GM11168 (cell line): ENCODE results near the gene ITSN1.
"Not testable (repeated sequence)": the region's sequence is repeated elsewhere in the genome, so short reads cannot be mapped to it uniquely, and the experiment has no call there.

Experiments used
- in situ Hi-C: fragments of 300-500 bp; cut with MboI; formaldehyde crosslinking; loops from one replicate; pipeline ENCODE4 v1.12.0; 2022; ENCODE audit warnings: low sequenced_read_pairs; ENCODE audit not compliant: unreplicated experiment

ITSN1 gene

DNA sequence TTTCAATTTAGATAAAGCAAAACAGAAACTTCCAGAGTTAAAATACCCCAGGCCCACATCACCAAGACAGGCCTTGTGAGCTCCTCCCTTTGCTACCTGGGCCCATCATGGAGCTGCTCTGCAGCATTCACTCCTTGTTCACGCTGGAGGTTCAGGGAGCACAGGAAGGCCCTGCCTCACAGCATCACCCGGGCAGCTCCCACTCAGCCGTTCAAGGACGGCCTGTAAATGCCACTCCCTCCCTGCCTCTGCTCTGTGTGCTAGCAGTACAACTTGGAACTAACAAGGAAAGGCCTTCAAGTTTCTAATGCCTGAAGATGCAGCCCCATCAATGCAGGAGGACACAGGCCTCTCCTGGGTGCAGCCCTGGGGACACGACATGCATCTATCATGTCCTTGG lies 261.7 kb downstream of the ITSN1 start:
- in situ Hi-C loops, result no loop called here

DNA sequence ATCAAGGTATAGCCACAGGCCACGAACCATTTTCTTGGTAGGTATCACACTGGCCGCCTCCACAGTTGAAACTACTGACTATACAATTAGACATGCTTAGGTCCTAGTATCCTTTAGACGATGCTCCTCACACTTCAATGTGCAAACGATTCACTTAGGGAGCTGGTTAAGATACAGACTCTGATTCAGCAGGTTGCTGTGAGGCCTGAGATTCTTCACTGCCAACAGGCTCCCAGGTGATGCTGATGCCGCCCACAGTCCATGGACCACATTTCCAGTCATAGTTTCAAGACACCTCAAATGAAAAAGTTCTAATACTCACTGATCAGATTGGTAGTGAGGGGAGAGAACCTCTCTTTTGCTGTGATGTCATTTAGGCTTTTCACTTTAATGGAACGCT lies 266.5 kb downstream of the ITSN1 start:
- in situ Hi-C loops, result no loop called here

DNA sequence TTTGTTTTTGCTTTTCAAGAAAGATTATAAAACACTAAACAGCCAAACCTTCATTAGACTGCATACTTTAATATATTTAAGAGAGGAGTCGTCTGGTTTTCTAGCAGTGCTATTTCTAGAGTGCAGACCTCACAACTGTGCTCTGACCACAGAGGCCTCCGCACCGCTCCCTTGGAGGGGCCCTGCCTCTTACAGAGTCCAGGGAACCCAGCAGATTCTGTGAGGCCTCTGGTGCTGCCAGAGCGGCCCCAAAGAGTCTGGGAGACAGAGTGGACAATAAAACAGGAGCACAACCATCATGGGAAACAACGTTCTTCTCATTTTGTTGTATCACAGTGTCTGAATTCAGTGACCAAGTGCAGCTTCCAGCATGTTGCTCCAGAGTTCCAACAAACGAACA lies 267.5 kb downstream of the ITSN1 start:
- in situ Hi-C loops, result no loop called here

DNA sequence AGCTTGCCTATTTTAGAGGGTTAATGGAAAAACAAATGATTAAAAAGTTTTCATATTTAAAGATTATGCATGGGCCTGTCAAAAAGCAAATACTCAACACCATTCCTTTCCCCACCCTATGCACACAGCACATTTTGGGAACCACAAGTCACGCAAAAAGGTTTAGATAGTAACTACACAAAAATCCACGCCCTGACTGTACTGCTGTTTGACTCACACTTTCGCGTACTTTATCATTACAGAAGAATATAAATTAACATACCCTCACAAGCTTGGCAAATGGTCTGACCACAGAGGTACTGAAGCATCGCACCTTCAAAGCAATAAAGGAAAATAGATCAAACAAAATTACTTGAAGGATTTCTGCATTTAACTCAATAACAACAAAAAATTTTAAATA lies 271.9 kb downstream of the ITSN1 start:
- in situ Hi-C loops, result no loop called here

DNA sequence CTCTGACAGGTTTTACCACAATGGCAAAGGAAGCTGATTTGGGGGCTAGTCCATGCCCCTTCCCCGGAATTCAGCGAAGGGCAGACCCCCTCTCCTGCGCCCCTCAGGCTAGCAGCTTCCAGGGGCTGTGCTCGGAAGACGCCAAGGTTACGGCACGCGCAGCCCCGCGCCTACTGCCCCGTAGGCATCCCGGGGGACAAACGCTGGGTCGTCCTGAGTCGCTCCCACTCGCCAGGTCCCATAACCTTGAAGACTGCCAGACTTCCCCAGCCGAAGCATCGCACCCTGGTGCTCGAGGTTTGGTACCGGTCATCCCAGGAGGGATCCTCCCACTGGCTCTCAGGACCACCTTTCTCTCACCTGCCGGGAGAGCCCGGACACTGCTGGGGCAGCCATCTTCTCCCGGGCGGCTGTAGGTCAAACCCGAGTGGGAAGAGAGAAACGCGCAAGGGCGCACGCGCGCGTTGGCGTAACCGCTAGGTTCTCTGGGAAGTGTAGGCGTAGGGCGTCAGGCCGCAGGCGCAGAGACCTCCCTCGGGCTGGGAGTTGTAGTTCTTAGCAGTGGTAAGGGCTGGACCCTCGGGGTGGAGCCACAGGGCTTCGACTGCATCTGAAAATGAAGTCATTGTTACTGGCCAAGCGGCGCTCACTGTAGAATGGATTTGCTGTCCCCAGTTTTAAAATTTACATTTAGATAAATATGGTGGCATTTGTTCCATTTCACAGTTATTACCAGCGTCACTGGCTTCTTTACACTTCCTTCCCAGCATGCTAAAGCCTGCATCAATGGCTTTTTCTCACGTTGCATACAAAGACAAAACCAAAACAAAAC lies 273.3 kb downstream of the ITSN1 start, which contains the start of gene ATP5PO:
TSS of gene ATP5PO (minus strand) at position 437 of the 832 bp plus-strand sequence. CDS start at position 396, 41 bp downstream.
- in situ Hi-C loops, result no loop called here

DNA sequence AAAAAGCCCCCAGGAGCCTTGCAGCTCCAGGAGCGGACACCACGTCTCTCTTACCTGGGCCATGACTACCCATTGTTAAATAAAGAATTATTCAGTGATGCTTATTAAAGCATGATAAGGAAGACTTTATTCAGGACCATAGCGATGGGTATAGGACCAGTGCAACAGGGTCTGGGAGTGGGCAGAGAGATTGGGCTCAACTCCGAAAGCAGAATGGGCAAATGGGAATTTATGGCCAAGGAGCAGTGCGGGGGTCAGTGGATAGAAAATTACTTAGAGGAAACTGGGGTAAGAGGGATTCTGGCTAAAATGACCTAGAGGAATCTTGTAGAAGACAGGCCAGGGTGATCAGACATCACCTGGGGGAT lies 273.9 kb downstream of the ITSN1 start:
- in situ Hi-C loops, result no loop called here

DNA sequence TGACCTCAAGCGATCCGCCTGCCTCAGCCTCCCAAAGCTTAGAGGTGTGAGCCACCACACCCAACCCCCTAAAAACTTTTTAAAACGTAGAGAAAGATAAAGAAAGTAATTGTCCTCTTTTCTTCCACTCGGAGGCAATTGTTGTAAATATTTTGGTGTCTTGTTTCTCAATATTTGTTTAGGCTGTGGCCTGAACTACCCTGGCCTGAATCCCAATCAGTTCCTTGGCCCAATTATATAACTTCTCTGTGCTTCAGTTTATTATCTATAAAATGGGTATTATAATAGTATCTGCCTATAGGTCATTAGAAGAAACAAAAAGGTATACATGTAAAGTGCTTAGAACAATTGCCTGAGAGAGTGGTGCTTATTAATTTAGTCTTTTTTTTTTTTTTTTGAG lies 275.1 kb downstream of the ITSN1 start:
- in situ Hi-C loops, result no loop called here

DNA sequence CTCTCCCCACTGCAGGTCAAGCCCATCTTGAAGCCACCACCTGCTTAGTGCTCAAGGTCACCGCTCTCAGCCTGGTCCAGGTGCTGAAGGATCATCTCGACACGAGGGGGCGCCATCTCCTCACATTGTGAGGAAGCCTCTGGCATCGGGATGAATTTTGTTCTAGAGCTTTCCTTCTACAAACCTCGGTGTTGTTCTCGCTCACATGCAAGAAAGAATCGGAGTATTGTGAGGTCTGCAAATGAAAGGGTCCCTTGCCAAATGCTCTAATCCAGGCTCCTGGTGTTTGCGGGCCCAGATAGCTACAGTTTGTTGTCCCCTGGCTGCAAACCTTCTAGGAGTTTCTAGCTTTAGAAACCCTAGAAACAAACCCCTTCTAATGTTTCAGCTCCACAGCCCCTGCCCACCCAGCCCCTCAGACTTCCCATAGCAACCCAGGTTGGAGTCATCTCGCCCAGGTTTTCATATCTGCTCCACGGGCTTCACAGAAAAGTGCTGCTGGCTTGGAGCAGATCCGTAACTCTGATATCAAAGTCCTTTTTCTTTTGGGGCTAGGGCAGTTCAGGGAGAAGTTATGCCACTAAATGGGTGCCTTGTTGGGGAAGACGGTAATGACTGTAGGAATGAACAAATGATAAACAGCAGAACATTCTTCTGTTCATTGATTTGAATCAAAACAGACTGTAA lies 281.9 kb downstream of the ITSN1 start:
- in situ Hi-C loops, result loop anchor here (10.0 kb wide), 1 partner anchor 421 kb away; no protein-coding TSS in a partner anchor

DNA sequence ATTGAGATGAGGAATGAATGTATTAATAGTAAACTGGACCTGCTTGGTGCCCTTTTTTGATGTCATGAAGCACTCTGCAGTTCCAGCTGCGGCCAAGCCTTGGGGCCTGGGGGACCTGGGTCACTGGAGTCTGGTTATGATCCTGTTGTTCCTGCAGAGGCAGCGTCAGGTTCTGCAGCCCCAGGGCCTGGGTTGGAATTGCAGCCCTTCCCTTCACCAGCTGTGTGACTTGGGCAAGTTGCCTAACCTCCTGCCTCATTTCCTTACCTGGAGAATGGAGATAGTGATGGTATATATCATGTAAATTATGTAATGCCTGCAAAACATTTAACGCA lies 282.4 kb downstream of the ITSN1 start:
- in situ Hi-C loops, result loop anchor here (10.0 kb wide), 1 partner anchor 420 kb away; no protein-coding TSS in a partner anchor

DNA sequence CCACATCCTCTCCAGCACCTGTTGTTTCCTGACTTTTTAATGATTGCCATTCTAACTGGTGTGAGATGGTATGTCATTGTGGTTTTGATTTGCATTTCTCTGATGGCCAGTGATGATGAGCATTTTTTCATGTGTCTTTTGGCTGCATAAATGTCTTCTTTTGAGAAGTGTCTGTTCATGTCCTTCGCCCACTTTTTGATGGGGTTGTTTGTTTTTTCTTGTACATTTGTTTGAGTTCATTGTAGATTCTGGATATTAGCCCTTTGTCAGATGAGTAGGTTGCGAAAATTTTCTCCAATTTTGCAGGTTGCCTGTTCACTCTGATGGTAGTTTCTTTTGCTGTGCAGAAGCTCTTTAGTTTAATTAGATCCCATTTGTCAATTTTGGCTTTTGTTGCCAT lies 283.9 kb downstream of the ITSN1 start:
- in situ Hi-C loops, result loop anchor here (10.0 kb wide), 1 partner anchor 419 kb away; no protein-coding TSS in a partner anchor

DNA sequence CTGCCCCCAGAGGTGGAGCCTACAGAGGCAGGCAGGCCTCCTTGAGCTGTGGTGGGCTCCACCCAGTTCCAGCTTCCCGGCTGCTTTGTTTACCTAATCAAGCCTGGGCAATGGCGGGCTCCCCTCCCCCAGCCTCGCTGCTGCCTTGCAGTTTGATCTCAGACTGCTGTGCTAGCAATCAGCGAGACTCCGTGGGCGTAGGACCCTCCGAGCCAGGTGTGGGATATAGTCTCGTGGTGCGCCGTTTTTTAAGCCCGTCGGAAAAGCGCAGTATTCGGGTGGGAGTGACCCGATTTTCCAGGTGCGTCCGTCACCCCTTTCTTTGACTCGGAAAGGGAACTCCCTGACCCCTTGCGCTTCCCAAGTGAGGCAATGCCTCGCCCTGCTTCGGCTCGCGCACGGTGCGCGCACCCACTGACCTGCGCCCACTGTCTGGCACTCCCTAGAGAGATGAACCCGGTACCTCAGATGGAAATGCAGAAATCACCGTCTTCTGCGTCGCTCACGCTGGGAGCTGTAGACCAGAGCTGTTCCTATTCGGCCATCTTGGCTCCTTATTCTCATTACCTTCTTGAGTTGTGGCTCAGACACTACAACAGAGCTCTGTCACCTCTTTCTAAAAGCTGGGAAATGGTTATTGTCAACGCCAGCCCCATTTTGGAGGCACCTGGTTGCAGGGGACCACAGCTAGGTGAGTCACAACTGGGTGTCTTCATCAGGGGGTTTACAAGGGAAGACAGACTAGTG lies 288.9 kb downstream of the ITSN1 start:
- in situ Hi-C loops, result not testable (repeated sequence)

DNA sequence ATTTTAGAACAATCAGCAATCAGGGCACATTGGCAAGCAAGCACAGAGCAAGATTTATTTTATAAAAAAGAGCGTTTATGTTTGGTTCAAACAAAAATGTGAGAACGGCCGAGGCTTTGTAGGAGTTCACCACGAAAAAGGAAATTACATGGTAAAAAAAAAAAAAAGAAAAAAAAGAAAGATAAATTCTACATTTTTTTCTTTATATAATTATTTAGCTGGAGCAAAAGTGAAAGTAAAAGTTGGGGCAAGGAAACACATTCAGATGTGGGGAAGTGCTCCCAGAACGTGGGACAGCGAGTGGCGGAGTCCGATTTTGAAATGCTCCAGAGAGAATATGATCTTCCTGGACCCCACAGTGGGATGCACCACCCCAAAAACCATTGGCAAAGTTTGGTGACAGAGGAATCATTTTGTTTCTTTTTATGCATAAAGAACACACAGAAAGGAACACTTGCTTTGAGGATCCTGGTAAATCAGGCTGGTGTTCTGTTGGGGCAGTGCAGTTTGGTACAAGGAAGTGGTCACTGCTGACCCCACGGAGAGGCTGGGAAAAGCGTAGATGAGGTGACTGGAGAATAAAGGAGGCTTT lies 289.6 kb downstream of the ITSN1 start:
- in situ Hi-C loops, result no loop called here

DNA sequence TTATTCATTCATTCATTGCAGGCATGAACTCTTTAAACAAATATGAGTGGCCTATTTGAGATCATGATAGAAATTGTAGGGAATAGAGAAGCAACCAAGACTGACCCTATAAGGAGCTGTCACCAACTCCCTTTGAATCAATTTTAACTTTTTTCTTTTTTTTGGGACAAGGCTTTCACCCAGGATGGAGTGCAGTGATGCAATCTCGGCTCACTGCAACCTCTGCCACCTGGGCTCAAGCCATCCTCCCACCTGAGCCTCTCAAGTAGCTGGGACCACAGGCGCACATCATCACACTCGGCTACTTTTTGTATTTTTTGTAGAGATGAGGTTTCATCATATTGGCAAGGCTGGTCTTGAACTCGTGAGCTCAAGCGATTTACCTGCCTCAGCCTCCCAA lies 290.4 kb downstream of the ITSN1 start:
- in situ Hi-C loops, result no loop called here

DNA sequence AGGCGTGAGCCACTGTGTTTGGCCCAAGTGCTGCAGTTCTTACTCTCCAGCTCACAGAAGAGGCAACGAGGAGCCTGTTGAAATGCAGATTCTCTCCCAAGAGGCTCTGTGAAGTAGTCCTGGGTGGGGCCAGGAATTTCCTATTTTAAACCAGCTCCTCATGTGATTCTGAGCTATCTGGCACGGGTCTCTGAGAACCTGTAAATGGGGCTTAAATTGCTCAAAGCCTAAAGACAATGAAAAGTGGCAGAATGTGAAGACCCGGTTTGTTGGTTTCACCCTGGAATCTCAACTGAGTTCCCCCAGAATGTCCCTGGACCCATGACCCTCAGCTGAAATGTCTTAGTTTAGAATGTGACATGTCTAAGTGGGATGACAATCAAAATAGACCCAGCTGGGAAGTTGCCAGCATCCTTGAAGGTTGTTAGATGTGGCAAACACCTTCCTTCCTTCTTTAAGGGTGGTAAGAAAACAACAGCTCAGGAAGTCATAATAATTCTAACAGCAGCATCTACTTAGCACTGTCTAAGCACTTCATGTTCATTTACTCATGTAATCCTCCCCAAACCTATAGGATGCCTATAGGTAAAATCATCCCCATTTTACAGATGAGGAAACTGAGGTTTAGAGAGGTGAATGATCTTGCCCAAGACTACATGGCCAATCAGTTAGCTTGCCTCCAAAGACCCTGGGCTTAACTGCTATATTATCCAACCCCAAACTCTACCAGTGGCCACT lies 294.2 kb downstream of the ITSN1 start:
- in situ Hi-C loops, result no loop called here

DNA sequence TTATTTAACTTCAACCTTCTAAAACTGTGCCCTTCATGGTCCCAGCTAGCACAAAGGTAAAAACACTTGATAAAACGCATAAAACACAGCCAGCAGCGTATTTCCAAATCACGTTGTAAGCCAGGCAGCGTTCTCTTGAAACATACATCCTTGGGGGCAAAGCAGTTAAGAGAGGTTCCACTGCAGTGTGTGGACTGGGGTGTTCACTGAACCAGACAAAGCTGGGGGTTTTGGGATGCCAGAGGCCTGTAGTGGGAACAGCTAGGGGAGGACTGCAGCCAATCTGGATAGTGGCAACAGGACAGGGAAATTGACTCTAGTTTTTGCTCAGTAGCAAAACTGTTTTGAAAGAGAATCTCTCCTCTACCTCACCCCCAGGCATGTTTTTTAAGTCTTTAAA lies 294.8 kb downstream of the ITSN1 start:
- in situ Hi-C loops, result no loop called here

DNA sequence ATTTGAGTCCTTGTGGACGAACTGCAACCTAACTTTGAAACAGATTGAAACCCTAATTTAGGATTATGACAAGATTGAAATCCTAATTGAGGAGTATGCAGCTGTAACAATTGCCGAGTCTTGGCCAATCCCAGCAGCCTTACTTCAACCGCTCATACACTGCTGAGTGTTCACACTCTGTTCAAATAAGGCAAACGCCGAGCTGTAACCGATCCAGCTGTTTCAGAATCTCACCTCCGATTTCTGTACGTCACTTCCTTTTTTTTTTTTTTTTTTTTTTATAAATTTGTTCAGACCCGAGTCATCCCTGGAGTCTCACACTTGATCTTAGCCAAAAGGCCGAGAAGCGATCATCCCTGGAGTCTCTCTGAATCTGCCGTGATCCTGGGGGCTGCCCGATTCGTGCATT lies 295.6 kb downstream of the ITSN1 start:
- in situ Hi-C loops, result no loop called here

DNA sequence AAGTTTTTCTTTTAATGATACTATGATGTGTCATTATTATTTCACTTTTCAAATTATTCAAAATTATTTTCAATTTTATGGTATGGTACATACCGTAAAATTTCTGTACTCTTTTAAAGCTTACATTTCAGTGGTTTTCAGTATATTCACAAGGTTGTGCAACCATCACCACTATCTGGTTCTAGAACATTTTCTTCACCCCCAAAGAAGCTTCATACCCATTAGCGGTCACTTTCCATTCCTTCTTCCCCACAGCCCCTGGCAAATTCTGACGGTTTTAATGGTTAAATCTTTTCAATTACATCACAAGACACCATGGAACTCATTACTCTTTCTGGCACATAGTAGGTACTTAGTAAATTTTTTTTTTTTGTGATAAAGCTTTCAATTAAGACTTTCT lies 296.1 kb downstream of the ITSN1 start:
- in situ Hi-C loops, result no loop called here

DNA sequence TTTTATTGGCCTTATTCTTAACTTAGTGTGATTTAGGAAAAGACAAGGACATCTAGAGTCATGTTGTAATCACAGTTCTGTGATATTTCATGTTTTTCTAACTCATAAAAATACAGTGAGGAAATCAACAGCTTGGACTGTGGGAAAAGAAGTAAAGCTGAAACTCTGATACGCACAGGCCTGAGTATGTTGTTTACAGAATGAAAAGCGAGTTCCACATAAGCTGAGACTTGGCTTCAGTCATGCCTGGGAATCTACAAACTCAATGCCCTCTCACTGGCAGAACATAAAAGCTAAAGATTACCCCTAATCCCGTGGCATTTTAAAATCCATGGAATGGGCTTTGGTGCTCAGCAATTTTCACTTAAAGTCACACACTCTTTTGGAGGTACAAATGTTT lies 296.9 kb downstream of the ITSN1 start:
- in situ Hi-C loops, result no loop called here

DNA sequence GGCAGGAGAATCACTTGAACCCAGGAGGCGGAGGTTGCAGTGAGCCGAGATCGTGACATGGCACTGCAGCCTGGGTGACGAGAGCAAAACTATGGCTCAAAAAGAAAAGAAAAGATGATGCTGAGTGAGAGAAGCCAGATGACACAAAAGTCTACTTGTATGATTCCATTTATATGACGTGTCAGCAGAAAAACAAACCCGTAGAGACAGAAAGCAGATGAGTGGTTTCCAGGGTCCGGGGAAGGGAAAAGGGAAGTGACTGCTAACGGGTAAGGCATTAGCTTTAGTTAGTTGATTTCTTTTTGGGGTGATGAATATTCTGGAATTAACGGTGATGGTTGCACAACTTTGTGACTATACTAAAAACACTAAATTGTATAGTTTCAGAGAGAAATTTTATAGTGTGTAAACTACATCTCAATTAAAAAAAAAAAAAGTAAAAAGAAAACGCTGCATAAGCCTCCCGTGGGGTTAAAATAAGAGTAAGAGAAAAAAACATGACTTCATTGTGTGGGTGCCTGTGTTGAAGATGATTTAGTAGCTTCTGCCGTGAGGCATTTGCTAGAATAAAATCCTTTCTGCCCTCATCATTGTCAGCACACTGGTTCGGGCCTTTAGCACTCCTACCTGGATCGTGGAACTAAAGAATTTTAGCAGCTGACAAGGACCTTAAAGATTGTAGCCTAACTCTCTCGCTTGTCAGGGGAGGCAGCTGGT lies 298.0 kb downstream of the ITSN1 start:
- in situ Hi-C loops, result no loop called here
